ENCODE data around the gene REPIN1.

GRCh38 chr7:150410131-150410530 is 41.5 kb downstream of the REPIN1 start:
- TF ChIP-seq CTCF (conservative IDR thresholded peaks at IDR 0.05): no peak
- TF ChIP-seq EZH2 (IDR thresholded peaks at IDR 0.05; ENCODE audit: low read depth): no peak

Data from PC-9 (cell line).